SK-N-SH (cell line): ENCODE measurements around the gene ARHGAP15.

ENCODE experiments used
- EP300 ChIP-seq, 2 experiments: IDR thresholded peaks; 2 replicates each; pipeline versions ENCODE4 v1.4.0 to v1.6.1; 2012; ENCODE audit warnings: borderline replicate concordance in 1 of 2, low read depth in 1 of 2, low read length in 1 of 2
- SIN3A ChIP-seq: IDR thresholded peaks from 2 replicates; pipeline ENCODE4 v1.6.1; 2012; ENCODE audit warnings: low read depth, mild to moderate bottlenecking, low read length, moderate library complexity, borderline replicate concordance

DNA sequence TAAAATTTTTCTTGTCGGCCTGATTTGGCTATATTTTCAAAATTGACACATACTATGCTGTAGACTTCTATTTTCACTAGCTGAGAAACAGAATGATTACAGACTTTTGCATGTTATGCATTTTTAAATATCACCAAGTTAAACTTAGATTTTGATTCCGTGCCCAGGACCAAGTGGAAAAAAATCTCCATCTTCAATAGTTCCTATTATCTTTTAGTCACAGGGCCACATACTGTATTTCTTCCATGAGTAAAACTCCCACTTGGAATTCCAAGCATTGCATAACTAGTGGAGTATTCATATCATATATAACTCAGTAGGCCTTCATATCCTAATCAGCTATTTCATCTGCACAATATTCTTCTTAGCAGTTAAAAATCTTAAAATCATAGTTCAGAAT lies 470.9 kb downstream of the ARHGAP15 start:
- no peak for TF ChIP-seq EP300 (IDR thresholded peaks at IDR 0.05; ENCODE audit: borderline replicate concordance in 1 of 2, low read depth in 1 of 2, low read length in 1 of 2)
- no peak for TF ChIP-seq SIN3A
